Stimulated activated memory B cell treated with anti-CD40 and anti-IgM and Interleukin-4, amounts not matched to agents 10 μg/mL and 1 μg/mL and 100 μg/mL, for 72 hours (primary cell): ENCODE results near the gene SLC38A10.
A peak's percentile ranks its signal among the peaks of the same experiment; 100 is the strongest.

Source experiments
- ATAC-seq: fragments of 150-1000 bp; cut with Tn5 transposase; 2 replicates; pipeline ENCODE4 v1.10.0; 2021
- H3K27ac Mint-ChIP-seq: one replicate; pipeline ENCODE4 v1.8.0; 2022; ENCODE audit warnings: mild to moderate bottlenecking, mixed read lengths
- H3K27me3 Mint-ChIP-seq: one replicate; pipeline ENCODE4 v1.8.0; 2022; ENCODE audit warnings: mixed read lengths
- H3K36me3 Mint-ChIP-seq: one replicate; pipeline ENCODE4 v1.8.0; 2022; ENCODE audit warnings: mixed read lengths
- H3K4me1 Mint-ChIP-seq: one replicate; pipeline ENCODE4 v1.8.0; 2022; ENCODE audit warnings: mixed read lengths
- H3K4me3 Mint-ChIP-seq: one replicate; pipeline ENCODE4 v1.8.0; 2022; ENCODE audit warnings: mild to moderate bottlenecking, moderate library complexity, mixed read lengths
- H3K9me3 Mint-ChIP-seq: one replicate; pipeline ENCODE4 v1.8.0; 2022; ENCODE audit warnings: mixed read lengths

SLC38A10 gene

GRCh38 chr17:81298991-81299738 lies 4.1 kb upstream of the SLC38A10 start:
- Mint-ChIP-seq H3K27me3 (no peaks in the 10 kb centered on the region), H3K4me3 (no peak overlapping the region), H3K36me3 (no peaks in the 10 kb centered on the region), H3K4me1 (peaks cover 19% of the 10 kb centered on the region), H3K27ac (no peak overlapping the region), H3K9me3 (no peaks in the 10 kb centered on the region)
- ATAC-seq = no peak

GRCh38 chr17:81298325-81298990 lies 3.4 kb upstream of the SLC38A10 start:
- Mint-ChIP-seq H3K4me1 (peaks cover 24% of the 10 kb centered on the region), H3K4me3 (no peak overlapping the region), H3K27ac (no peak overlapping the region), H3K9me3 (no peaks in the 10 kb centered on the region), H3K27me3 (no peaks in the 10 kb centered on the region), H3K36me3 (no peaks in the 10 kb centered on the region)
- no peak for ATAC-seq

GRCh38 chr17:81295676-81296381 lies 722 bp upstream of the SLC38A10 start:
- Mint-ChIP-seq H3K27ac (peak overlapping the region; percentile 94), H3K4me1 (peaks cover 41% of the 10 kb centered on the region), H3K36me3 (no peaks in the 10 kb centered on the region), H3K27me3 (no peaks in the 10 kb centered on the region), H3K4me3 (peak overlapping the region; percentile 92), H3K9me3 (no peaks in the 10 kb centered on the region)
- ATAC-seq = peak; percentile 56

GRCh38 chr17:81294512-81295030 lies 536 bp downstream of the SLC38A10 start:
- H3K27ac Mint-ChIP-seq = peak overlapping the region; percentile 94
- no peaks in the 10 kb centered on the region for H3K27me3 Mint-ChIP-seq
- peaks cover 47% of the 10 kb centered on the region for H3K4me1 Mint-ChIP-seq
- H3K9me3 Mint-ChIP-seq = no peaks in the 10 kb centered on the region
- ATAC-seq = no peak
- H3K36me3 Mint-ChIP-seq = peaks cover 9% of the 10 kb centered on the region
- peak overlapping the region; percentile 92 for H3K4me3 Mint-ChIP-seq

GRCh38 chr17:81292450-81292849 lies 2.7 kb downstream of the SLC38A10 start:
- no peak overlapping the region for H3K4me3 Mint-ChIP-seq
- no peak for ATAC-seq
- no peaks in the 10 kb centered on the region for H3K9me3 Mint-ChIP-seq
- H3K36me3 Mint-ChIP-seq = peaks cover 24% of the 10 kb centered on the region
- H3K4me1 Mint-ChIP-seq = peaks cover 49% of the 10 kb centered on the region
- no peak overlapping the region for H3K27ac Mint-ChIP-seq
- no peaks in the 10 kb centered on the region for H3K27me3 Mint-ChIP-seq

GRCh38 chr17:81291662-81292061 lies 3.4 kb downstream of the SLC38A10 start:
- ATAC-seq = peak; percentile 79
- no peak overlapping the region for H3K27ac Mint-ChIP-seq
- peaks cover 54% of the 10 kb centered on the region for H3K4me1 Mint-ChIP-seq
- H3K4me3 Mint-ChIP-seq = no peak overlapping the region
- no peaks in the 10 kb centered on the region for H3K27me3 Mint-ChIP-seq
- no peaks in the 10 kb centered on the region for H3K9me3 Mint-ChIP-seq
- H3K36me3 Mint-ChIP-seq = peaks cover 32% of the 10 kb centered on the region

GRCh38 chr17:81290230-81290629 lies 4.9 kb downstream of the SLC38A10 start:
- no peak overlapping the region for H3K27ac Mint-ChIP-seq
- H3K4me1 Mint-ChIP-seq = peaks cover 56% of the 10 kb centered on the region
- H3K27me3 Mint-ChIP-seq = no peaks in the 10 kb centered on the region
- H3K4me3 Mint-ChIP-seq = no peak overlapping the region
- no peak for ATAC-seq
- peaks cover 37% of the 10 kb centered on the region for H3K36me3 Mint-ChIP-seq
- no peaks in the 10 kb centered on the region for H3K9me3 Mint-ChIP-seq

- no peak for ATAC-seq
- H3K36me3 Mint-ChIP-seq = peaks cover 37% of the 10 kb centered on the region
- no peaks in the 10 kb centered on the region for H3K9me3 Mint-ChIP-seq
- peaks cover 61% of the 10 kb centered on the region for H3K4me1 Mint-ChIP-seq
- H3K27me3 Mint-ChIP-seq = no peaks in the 10 kb centered on the region
- no peak overlapping the region for H3K4me3 Mint-ChIP-seq
- H3K27ac Mint-ChIP-seq = no peak overlapping the region
Observed at GRCh38 chr17:81289627-81290026, 5.5 kb downstream of the SLC38A10 start.

- H3K36me3 Mint-ChIP-seq = peaks cover 37% of the 10 kb centered on the region
- H3K9me3 Mint-ChIP-seq = no peaks in the 10 kb centered on the region
- no peak overlapping the region for H3K27ac Mint-ChIP-seq
- H3K4me3 Mint-ChIP-seq = no peak overlapping the region
- no peak for ATAC-seq
- H3K27me3 Mint-ChIP-seq = no peaks in the 10 kb centered on the region
- peaks cover 58% of the 10 kb centered on the region for H3K4me1 Mint-ChIP-seq
Observed at GRCh38 chr17:81288715-81289114, 6.4 kb downstream of the SLC38A10 start.

- Mint-ChIP-seq H3K9me3 (no peaks in the 10 kb centered on the region), H3K36me3 (peaks cover 37% of the 10 kb centered on the region), H3K27ac (peak overlapping the region; percentile 95), H3K27me3 (no peaks in the 10 kb centered on the region), H3K4me3 (no peak overlapping the region), H3K4me1 (peaks cover 57% of the 10 kb centered on the region)
- ATAC-seq = no peak
Observed at GRCh38 chr17:81287741-81288430, 7.2 kb downstream of the SLC38A10 start.

- Mint-ChIP-seq H3K9me3 (no peaks in the 10 kb centered on the region), H3K27me3 (no peaks in the 10 kb centered on the region), H3K4me1 (peaks cover 52% of the 10 kb centered on the region), H3K36me3 (peaks cover 37% of the 10 kb centered on the region), H3K4me3 (no peak overlapping the region), H3K27ac (peak overlapping the region; percentile 95)
- ATAC-seq = no peak
Observed at GRCh38 chr17:81287152-81287551, 8.0 kb downstream of the SLC38A10 start.

- Mint-ChIP-seq H3K36me3 (peaks cover 37% of the 10 kb centered on the region), H3K4me3 (peak overlapping the region; percentile 88), H3K4me1 (peaks cover 49% of the 10 kb centered on the region), H3K27me3 (no peaks in the 10 kb centered on the region), H3K9me3 (no peaks in the 10 kb centered on the region), H3K27ac (peak overlapping the region; percentile 95)
- no peak for ATAC-seq
Observed at GRCh38 chr17:81286491-81287145, 8.5 kb downstream of the SLC38A10 start.

- peak overlapping the region; percentile 88 for H3K4me3 Mint-ChIP-seq
- no peak for ATAC-seq
- no peaks in the 10 kb centered on the region for H3K27me3 Mint-ChIP-seq
- peak overlapping the region; percentile 95 for H3K27ac Mint-ChIP-seq
- H3K9me3 Mint-ChIP-seq = no peaks in the 10 kb centered on the region
- peaks cover 41% of the 10 kb centered on the region for H3K4me1 Mint-ChIP-seq
- peaks cover 37% of the 10 kb centered on the region for H3K36me3 Mint-ChIP-seq
Observed at GRCh38 chr17:81285894-81286293, 9.2 kb downstream of the SLC38A10 start.

- Mint-ChIP-seq H3K4me3 (peak overlapping the region; percentile 88), H3K4me1 (peaks cover 40% of the 10 kb centered on the region), H3K36me3 (peaks cover 38% of the 10 kb centered on the region), H3K27me3 (no peaks in the 10 kb centered on the region), H3K27ac (peak overlapping the region; percentile 95), H3K9me3 (no peaks in the 10 kb centered on the region)
- peak; percentile 76 for ATAC-seq
Observed at GRCh38 chr17:81285179-81285878, 9.8 kb downstream of the SLC38A10 start.
